AG10803 (cell line): ENCODE data around the gene CD180.
A peak's percentile ranks its signal among the peaks of the same experiment; 100 is the strongest.

ENCODE experiments used
- DNase-seq: peaks from one replicate; pipeline ENCODE4 v3.0.0; 2010; ENCODE audit warnings: low read depth
- H3K4me3 ChIP-seq: 2 replicates; pipeline ENCODE4 v1.5.1; 2011; ENCODE audit warnings: mild to moderate bottlenecking, low read length, control low read depth
- CTCF ChIP-seq: conservative IDR thresholded peaks from 2 replicates; pipeline ENCODE4 v1.5.1; 2011; ENCODE audit warnings: mild to moderate bottlenecking, low read length, control low read depth, inconsistent platforms

CD180 gene

GRCh38 chr5:67166460-67167285, 29.9 kb downstream of the CD180 start:
- peak overlapping the region; percentile 30; the same call in 1 of the 2 replicates for H3K4me3 ChIP-seq
- TF ChIP-seq CTCF: no peak
- DNase-seq: no peak

- peak overlapping the region; percentile 30; the same call in 1 of the 2 replicates for H3K4me3 ChIP-seq
- DNase-seq: peak; percentile 77
- TF ChIP-seq CTCF: peak; percentile 82
Measured at GRCh38 chr5:67165526-67166459, 30.8 kb downstream of the CD180 start.

- no peak for DNase-seq
- TF ChIP-seq CTCF: no peak
- no peak overlapping the region for H3K4me3 ChIP-seq
Measured at GRCh38 chr5:67164856-67165525, 31.6 kb downstream of the CD180 start.

- no peak for TF ChIP-seq CTCF
- H3K4me3 ChIP-seq: no peak overlapping the region
- no peak for DNase-seq
Measured at GRCh38 chr5:67163863-67164595, 32.6 kb downstream of the CD180 start.

- TF ChIP-seq CTCF: no peak
- no peak overlapping the region for H3K4me3 ChIP-seq
- DNase-seq: no peak
Measured at GRCh38 chr5:67163231-67163756, 33.3 kb downstream of the CD180 start.

- no peak overlapping the region for H3K4me3 ChIP-seq
- no peak for TF ChIP-seq CTCF
Measured at GRCh38 chr5:67161767-67162166, 34.8 kb downstream of the CD180 start.

More at GRCh38 chr5:67161767-67162166, 34.8 kb downstream of the CD180 start:
- DNase-seq: no peak
